ENCODE data around the gene RALB.

The RALB gene

DNA sequence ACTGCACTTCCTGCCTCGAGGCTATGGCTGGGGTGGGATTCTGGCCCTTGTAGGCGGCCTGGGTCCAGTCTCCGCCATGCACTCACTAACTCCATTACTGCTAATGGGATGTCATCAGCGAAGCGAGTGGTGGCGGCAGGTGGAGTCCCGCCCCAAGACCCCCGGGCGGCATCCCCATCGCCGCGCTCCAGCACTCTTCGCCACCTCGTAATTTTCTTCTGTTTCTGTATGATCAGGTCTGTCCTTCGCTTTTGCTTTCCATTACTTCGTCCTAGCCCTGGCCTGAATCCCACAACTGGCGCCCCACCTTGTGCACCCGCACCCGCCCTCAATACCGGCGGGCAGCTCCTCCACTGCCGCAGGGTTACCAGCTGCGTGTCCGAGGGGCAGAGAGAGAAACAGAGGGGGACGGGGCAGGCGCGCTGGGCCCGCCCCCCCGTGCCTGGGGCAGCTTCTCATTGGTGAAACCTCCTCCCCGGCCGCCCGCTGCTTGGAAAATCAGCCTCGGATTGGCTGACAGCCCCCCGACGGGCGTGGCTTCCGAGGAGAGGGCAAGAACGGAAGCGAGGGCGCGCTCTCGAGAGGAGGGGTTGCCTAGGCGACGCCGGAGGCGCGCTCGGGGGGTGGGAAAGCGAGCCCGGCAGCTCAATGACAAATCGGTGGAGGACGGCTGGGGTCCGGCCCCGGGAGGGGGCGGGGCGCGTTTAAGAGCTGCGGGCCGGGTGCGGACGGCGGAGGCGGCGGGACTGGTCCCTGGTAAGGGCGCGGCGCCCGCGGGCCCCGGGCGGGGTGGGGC, at the start of gene RALB:
Gene RALB (plus strand): TSS at position 628 of the 796 bp plus-strand sequence. CDS start 25,813 bp downstream, outside the sequence.
- peak; percentile 94 for DNase-seq

- DNase-seq = no peak
Observed at GRCh38 chr2:120203251-120204021, 49.2 kb upstream of the RALB start.

GRCh38 chr2:120204022-120204405, 48.6 kb upstream of the RALB start:
- no peak for DNase-seq

DNA sequence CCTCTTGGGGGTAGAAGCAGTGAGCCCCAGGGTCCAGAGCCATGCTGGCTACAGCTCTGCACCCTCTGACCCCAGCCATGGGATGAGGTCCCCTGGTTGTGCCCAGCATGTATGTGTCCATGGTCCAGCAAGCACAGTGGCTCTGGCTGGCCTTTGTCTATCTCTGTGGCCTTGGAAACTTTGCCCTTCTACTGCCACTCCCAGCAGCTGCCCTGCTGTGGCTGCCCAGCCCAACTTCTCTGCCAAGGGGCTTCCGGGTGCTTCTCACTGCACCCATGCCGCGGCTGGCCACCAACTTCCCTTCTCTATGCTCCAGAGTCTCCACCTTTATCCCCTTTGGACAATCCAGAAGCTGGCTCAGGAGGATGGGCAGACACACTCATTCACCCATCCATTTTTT, 48.2 kb upstream of the RALB start:
- no peak for DNase-seq

- DNase-seq = no peak
Observed at GRCh38 chr2:120204945-120205670, 47.5 kb upstream of the RALB start.

DNA sequence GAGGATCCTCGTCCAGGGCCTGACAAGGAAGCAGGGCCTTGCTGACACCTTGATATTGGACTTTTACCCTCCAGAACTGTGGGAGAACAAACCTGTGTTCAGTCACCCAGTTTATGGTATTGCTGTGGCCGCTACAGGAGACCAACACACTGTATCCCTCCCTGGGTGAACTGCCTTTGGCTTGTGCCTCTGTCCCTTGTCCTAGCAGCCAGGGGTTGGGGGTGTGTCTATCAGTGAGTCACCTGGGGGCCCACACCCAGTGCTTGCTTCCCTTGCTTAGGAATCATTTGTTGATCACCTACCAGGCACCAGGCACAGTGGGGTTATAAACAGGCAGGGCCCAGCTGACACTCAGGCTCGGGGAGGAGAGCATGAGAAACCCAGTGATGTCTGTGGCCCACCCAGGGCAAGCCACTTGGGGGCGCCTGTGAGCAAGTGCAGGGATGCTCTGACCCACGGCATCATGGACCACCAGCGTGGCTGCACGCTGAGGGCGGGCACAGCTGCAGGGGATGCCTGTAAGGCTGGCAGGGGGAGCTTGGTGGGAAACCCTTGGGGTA, 46.5 kb upstream of the RALB start:
- no peak for DNase-seq

- no peak for DNase-seq
Observed at GRCh38 chr2:120208381-120209353, 44.0 kb upstream of the RALB start.

GRCh38 chr2:120209427-120210269, 43.0 kb upstream of the RALB start:
- DNase-seq = no peak

- DNase-seq = no peak
Observed at GRCh38 chr2:120210270-120210693, 42.4 kb upstream of the RALB start.

GRCh38 chr2:120218181-120218580, 34.5 kb upstream of the RALB start:
- DNase-seq = no peak

DNA sequence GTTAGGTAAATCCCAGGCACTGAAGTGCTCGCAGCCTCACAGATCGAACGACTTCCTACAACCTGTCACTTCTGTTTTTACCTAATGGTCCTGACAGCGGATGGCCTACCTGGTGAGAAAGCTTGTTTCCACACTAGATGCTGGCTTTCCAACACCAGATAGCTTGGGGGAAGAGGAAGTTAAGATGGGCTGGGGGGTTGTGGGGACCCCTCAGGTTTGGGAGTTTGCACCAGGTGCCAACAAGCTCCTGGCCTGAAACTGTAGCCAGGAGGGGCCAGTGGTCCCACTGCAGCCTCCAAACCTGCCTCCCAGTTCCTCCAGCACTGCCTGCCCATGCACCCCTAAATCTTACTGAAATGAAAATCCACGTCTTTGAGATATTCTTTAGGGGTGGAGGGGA, 33.4 kb upstream of the RALB start:
- no peak for DNase-seq

DNA sequence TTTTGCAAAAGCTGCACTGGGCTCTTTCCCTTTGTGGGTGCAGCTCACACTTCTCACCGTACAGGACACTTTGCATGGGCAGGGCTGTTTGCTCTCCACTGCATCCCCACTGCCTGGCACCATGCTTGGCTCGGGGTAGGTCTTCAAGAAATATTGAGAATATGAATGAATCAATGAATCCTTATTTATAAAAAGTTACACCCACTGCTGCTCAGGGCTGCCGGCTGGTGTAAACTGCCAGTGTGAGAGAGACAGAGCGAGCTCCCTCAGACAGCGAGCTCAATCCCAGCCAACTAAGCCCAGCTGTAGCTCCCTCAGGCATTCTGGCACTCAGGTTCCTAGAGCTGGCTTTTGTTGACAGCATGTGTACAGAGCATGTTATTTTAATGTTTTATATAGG, 32.9 kb upstream of the RALB start:
- DNase-seq = no peak

DNA sequence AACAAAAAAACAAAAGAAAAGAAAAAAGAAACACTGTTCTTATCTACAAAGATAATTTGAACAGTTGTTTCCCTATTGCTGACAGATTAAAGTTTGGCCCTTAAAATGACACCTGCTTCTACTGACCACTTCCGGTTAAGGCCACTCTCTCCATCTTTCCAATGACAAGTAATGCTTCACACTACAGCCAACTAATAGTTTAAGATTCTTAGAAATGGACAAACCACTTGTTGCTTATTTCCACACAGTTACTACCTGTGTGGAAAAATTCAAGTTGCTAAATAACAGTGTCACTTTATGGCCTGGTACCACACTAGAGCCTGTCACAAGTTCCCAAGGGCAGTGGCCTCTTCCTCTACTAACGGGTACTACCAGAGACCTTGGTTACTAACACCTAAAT, 31.9 kb upstream of the RALB start:
- DNase-seq = no peak

DNA sequence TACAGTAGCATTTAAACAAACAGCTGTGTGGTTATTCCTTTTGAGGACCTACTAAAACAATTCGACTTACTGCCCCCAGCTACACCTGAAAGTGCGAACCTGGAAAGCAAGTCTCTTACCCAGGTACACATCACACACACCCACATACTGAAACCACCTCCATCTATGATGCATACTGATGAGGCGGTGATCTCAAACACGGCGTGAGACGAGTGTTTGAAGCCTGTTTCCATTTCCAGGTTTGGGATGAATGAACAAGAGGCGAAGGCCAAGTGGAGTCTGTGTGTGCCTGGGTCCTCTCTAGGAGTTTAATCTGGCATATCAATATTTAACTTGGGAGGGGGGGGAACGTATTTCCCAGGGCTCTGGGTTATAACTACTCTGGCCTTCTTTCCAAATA, 31.0 kb upstream of the RALB start:
- no peak for DNase-seq

- DNase-seq = no peak
Observed at GRCh38 chr2:120222186-120223033, 30.2 kb upstream of the RALB start.

- DNase-seq = peak; percentile 84
Observed at GRCh38 chr2:120223034-120223912, 29.4 kb upstream of the RALB start, which contains the start of gene TMEM185B. TSS of gene TMEM185B (minus strand) at chr2:120223400. CDS start at chr2:120222976, 424 bp downstream.

- no peak for DNase-seq
Observed at GRCh38 chr2:120224256-120224655, 28.4 kb upstream of the RALB start.

- DNase-seq = peak; percentile 91
Observed at GRCh38 chr2:120224735-120225548, 27.7 kb upstream of the RALB start.

All from DMS153 (cell line).